Gastroesophageal sphincter (tissue), 3 donors: ENCODE results near the gene TFDP2.

Source experiments
- CTCF ChIP-seq, 4 experiments: fragments of 200-600 bp in 2 of 4; fragments of 450-650 bp in 2 of 4; sonication (generic) in 1 of 4; IDR thresholded peaks; one replicate each; pipeline ENCODE4 v1.5.1; 2017 to 2019; ENCODE audit warnings: antibody characterized with exemption in 4 of 4, mild to moderate bottlenecking in 2 of 4, moderate library complexity in 2 of 4
- POLR2A ChIP-seq, 2 donors: fragments of 450-650 bp; IDR thresholded peaks; one replicate each; pipeline ENCODE4 v1.6.1; 2017; ENCODE audit warnings: antibody characterized with exemption in 2 of 2, mild to moderate bottlenecking in 2 of 2, moderate library complexity in 1 of 2
- POLR2AphosphoS5 ChIP-seq: sonication (generic); formaldehyde crosslinking; IDR thresholded peaks from one replicate; pipeline ENCODE4 v1.6.1; 2017; ENCODE audit warnings: antibody characterized with exemption

GRCh38 chr3:142148044-142148791, 1.1 kb downstream of the TFDP2 start:
- TF ChIP-seq CTCF (IDR thresholded peaks at IDR 0.05) (no peak), POLR2A (IDR thresholded peaks at IDR 0.05) (no peak), POLR2AphosphoS5 (no peak)
